Fibroblast of peridontal ligament (primary cell): Measurements from ENCODE around the gene BBLN.

Experiments used
- DNase-seq: peaks from one replicate; pipeline ENCODE4 v3.0.0-alpha.2; 2010; ENCODE audit errors: extremely low read depth

BBLN gene

DNA sequence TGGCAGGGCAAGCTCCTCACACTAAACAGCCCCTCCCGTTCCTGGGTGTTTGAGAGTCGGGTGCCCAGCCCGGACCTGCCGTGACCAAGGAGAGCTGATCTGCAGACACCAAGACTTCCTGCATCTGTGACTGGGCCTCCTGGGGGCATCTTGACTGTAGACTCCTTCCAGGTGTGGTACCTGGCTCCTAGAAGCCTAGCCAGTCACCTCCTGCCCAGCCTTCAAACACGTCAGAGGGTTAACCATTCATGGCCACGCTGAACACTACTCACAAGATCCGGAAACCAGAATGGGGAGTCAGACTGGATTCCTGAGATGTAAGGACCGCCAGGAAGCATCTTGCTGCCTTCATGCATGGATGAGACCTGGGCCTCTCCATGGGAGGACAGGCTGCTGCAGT, 14.5 kb upstream of the BBLN start:
- no peak for DNase-seq

- no peak for DNase-seq
These were observed 14.1 kb upstream of the BBLN start for GRCh38 chr9:128145951-128146351.

DNA sequence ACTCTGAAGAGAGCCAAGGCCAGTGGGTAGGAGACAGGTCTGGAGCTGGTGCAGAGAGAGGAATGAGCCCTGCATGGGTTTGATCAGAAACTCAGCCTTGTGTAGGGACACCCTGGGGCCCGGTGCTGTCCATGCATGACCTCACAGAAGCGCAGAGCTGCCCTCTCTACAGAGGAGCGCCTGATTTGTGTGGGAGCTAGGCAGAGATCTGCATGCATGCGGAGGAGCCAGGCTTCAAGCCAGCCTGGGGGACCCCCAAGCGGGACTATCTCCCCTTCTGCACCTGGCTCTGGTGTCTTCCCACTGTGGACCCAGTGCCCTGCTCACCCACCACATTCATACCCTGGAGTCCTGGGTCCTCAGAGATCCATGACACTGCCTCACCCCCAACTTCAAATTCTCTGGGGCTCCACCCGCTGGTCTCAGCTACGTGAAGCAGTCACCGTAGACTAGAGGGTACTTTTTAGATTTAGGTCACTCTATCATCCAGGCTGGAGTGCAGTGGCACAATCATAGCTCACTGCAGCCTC, 13.4 kb upstream of the BBLN start:
- DNase-seq = no peak

DNA sequence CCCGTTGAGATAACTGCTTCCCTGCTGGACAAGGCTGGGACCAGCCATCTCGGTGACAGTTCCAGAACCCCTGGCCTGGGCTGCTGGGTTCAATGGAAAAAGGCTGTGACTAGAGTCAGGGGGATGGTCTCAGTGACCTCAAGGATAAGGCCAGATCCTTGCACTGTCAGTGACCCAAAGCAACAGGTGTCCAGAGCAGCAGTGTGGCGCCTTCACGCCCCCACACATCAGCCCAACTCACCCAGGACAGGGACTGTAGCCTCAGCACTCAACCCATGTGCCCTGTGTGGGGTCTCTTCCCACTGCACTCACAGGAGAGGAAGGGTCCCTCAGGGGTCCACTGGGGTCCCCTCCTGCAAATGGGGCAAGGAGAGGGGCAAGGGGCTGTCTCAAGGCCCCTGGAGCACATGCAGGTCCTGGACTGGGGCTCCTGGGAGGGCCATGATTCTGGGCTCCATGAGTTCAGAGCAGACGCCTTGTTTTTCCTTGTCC, 11.5 kb upstream of the BBLN start:
- DNase-seq = no peak

DNA sequence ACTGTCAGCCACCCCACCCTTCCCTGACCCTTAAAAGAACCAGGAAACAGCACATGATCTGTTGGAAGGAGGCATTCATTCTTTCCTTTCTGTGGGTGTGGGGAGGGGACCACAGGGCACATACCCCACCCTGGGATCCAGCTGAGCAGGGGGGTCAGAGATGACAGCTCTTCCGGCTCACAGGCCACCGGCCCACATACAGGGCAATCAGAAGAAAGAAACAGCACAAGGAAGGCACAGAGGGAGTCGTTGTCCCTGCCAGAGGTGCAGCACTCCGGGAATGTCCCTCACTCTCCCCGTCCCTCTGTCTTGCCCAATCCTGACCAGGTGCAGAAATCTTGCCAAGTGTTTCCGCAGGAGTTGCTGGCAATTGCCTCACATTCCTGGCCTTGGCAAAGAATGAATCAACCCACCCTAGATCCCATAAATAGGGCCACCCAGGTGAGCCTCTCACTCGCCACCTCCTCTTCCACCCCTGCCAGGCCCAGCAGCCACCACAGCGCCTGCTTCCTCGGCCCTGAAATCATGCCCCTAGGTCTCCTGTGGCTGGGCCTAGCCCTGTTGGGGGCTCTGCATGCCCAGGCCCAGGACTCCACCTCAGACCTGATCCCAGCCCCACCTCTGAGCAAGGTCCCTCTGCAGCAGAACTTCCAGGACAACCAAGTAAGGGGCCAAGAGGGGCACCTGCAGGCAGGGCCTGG, 10.9 kb upstream of the BBLN start, which contains the start of gene LCN2:
Gene LCN2, plus strand, starts transcription at position 453 of the 701 bp plus-strand sequence. Its CDS starts 73 bp downstream, at position 526.
- no peak for DNase-seq

DNA sequence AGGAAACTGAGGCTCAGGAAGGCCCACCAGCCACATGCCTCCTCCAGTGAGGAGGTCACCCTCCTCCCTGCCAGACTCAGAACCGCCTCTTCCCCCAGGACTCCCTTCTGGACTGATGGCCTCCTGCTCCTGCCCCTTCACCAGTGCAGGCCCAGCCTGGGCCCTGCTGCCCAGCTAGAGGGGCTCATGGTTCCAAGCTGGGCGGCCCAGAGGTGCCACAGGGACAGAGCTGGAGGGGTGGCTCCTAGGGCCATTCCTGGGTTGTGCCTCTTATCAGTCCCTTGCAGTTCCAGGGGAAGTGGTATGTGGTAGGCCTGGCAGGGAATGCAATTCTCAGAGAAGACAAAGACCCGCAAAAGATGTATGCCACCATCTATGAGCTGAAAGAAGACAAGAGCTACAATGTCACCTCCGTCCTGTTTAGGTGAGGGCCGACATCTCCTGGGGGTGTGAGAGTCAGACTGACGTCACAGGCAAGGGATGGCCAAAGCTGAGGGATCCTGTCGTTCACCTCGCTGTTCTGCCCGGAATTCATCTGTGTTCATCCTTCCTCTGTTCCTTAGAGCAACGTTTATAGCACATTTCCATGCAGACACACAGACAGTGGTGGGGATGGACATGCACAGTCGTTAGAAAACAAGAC, 10.0 kb upstream of the BBLN start:
- no peak for DNase-seq

DNA sequence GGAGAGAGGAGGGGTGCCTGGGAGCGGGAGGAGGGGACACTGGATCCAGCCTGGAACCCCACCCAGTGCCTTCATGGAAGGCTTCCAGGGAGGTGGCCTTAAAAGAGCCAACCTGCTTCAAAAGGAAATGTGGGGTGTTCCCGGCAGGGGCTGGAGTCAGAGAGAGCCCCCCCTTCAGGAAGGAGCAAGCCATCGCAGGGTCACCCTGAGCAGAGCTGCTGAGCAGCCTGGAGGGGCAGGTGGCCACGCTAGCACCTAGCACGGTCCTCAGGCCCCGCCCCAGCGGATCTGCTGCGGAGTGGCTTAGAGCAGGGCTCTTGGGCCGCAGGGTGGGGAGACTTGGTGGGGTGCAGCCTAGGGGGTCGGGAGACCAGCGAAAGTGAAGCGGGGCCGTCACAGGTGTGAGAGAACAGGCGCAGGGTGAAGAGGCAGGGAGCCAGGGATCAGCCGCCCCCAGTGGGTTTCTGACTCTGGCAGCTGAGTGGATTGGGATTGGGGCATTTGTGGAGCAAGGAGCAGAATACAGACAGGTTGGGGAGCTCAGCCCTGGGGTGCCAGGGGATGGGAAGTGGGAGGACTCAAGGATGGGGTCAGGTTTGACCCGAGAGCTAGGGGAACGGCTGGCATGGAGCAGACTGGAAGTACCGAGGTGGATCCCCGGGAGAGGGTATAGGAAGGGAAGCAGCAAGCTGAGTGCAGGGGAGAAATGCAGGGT, 9.3 kb upstream of the BBLN start:
- no peak for DNase-seq

DNA sequence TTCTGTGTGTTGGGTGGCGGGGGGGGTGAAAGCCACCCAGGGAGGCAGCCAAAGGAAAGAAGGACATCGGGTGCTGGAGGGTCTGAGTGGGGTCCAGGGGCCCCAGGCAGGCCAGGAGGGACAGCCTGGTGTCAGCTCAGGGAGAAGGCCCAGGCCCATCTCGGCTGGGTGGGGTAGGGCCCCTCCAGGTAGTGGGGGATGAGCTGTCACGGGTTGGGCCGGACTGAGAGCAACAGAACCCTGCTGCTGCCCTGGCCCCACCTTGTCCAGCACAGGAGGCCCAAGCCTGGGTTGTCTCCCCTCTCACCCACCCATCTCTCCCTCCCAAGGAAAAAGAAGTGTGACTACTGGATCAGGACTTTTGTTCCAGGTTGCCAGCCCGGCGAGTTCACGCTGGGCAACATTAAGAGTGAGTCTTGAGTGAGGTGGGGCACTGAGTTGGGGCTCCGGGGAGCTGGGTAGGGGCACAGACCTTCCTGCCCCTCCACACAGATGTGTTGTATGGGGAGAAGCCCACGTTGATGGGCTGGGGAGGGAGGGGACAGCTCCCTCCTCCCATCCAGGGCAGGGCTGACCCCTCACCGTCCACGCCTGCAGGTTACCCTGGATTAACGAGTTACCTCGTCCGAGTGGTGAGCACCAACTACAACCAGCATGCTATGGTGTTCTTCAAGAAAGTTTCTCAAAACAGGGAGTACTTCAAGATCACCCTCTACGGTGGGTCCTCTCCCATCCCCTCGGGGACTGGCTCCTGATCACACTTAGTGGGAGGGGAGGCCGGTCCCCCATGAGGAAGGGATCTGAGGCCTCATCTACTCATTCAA, 8.5 kb upstream of the BBLN start:
- DNase-seq = no peak

GRCh38 chr9:128152133-128153059, 7.7 kb upstream of the BBLN start:
- no peak for DNase-seq

DNA sequence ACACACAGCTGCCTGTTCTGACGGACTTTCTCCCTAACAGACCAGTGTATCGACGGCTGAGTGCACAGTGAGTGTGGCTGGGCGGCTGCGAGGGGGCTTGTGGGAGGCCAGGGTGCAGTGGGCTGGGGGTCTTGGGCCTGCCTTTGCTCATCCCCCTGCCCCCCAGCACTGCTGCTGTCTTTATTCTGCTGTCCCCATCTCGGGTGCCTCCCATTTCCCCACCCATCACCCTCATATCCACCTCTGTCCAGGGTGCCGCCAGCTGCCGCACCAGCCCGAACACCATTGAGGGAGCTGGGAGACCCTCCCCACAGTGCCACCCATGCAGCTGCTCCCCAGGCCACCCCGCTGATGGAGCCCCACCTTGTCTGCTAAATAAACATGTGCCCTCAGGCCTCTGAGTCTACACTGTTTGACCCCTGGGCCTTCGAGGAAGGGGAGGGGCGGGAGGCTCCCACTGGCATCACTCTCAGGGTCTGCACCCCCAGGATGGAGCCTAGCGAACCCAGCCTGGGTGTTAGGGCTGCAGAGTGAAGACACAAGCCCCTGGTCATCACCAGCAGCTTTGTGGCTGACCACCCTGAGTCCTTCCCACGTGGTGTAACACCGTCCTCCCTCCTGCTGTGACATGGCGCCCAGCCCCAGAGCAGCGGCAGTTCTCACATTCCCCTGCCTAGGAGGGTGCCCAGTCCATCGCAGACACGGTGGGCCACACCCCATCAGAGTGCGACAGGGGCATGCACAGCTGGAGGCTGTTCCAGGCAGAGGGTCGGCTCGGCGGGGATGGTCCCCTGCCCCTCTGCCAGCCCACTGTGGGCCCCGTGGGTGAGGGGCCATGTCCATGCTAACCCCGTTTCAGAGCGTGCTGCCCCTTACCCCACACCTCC, 6.8 kb upstream of the BBLN start:
- DNase-seq = no peak

DNA sequence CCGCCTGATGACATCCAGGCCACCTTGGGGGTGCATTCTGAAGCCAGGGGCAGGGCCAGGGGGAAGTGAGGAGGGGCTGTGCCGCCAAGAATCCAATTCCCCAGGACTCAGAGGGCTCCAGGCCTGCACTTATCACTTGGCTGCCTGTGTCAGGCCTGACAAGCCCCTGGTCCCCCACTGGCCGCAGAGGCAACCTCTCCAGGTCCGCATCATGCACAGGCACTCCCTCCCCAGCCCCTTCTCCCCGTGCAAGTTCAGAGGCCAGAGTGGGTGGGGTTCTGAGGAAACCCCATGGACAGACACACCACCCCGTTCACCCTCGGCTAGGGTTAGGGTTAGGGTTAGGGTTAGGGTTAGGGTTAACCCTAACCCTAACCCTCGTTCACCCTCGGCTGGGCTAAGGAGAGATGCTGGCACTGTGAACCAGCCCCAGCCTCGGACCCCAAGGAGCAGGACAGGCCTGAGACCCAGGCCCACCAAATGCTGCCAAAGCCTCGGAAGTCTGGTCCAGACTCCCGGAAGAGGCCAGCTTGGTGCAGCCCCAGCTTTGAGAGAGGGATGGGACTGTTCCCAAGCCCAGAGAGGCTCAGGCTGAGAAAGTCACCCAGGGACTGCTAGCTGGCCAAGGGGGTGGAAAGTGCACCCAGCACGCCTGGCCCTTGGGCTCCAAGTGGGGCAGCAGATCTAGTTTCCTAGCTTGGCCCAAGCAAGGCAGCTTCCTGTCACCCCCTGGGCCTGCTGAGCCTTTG, 5.9 kb upstream of the BBLN start:
- DNase-seq = no peak

DNA sequence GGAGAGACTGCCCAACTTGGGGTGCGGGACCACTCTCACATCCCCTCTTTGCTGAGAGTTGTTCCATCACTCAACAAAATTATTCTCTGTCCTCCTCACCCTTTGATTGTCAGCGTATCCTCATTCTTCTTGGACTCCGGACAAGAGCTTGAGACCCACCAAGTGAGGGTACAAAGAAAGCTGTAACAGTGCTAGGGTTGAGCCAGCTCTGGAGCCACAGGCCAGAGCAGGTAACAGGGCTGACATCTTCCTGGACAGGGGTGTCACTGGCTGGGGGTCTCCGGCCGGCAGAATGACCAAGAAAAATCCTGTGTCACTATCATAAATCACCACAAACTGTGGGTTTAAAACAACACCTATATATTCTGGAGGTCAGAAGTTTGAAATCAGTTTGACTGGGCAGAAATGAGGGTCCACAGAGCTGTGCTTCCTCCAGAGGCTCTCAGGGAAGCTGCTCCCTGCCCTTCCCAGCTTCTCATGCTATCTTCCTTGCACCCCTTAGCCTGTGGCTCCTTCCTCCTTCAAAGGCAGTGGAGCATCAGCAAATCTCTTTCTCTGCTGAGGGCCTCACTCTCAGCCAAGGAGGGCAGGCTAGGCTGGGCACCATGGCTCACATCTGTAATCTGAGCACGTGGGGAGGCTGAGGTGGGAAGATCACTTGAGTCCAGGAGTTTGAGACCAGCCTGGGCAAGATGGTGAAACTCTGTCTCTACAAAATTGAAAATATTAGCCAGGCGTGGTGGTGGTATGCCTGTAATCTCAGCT, 4.1 kb upstream of the BBLN start:
- DNase-seq = no peak

DNA sequence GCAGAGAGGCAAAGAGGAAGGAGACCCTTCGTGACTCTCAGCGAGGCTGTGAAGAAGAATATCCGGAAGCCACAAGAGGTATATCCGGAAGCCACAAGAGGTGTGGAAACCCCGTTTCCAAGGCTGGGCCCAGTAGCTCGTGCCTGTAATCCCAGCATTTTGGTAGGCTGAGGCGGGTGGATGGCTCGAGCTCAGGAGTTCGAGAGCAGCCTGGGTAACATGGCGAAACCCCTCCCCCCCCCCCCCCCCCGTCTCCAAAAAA, 612 bp upstream of the BBLN start:
- no peak for DNase-seq

DNA sequence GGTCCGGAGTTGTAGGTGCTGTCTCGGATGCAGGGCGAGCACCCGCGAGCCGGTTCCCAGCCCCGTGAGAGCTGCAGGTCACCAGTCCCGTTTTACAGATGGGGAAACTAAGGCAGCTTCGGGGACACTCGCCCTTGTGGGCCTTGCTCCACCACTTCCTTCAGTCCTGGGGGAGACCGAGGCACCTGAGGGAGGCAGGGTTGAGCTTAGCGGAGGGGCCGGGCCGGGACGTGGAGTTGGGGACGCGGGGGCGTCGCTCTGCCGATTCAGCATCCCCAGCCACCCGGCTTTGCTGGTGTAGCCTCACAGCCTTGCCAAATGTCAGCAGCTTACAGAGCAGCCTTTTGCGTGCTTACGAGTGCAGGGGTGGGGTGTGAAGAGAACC, 530 bp downstream of the BBLN start:
- DNase-seq = no peak

DNA sequence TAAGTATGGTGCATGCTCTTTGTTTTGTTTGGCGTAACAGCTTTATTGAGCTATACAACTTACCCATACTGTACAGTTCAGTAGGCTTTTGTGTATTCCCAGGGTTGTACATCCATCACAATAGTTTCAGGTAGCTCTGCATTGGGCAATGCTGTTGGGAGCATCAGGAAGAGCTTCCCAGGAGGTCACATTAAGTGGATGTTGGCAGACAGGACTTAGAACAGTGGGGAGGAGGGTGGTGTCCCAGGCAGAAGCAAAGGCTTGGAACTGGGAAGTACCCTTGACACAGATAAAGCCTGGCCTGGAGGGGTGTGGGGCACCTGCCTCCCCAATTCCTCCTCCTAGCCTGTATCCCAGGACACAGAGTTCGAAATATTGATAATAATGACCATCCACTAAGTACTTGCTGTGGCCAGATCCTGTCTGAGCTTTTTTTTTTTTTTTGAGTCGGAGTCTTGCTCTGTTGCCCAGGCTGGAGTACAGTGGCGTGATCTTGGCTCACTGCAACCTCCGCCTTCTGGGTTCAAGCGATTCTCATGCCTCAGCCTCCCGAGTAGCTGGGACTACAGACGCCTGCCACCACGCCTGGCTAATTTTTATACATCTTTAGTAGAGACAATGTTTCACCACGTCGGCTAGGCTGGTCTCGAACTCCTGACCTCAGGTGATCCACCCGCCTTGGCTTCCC, 1.3 kb downstream of the BBLN start:
- peak; percentile 8 for DNase-seq

DNA sequence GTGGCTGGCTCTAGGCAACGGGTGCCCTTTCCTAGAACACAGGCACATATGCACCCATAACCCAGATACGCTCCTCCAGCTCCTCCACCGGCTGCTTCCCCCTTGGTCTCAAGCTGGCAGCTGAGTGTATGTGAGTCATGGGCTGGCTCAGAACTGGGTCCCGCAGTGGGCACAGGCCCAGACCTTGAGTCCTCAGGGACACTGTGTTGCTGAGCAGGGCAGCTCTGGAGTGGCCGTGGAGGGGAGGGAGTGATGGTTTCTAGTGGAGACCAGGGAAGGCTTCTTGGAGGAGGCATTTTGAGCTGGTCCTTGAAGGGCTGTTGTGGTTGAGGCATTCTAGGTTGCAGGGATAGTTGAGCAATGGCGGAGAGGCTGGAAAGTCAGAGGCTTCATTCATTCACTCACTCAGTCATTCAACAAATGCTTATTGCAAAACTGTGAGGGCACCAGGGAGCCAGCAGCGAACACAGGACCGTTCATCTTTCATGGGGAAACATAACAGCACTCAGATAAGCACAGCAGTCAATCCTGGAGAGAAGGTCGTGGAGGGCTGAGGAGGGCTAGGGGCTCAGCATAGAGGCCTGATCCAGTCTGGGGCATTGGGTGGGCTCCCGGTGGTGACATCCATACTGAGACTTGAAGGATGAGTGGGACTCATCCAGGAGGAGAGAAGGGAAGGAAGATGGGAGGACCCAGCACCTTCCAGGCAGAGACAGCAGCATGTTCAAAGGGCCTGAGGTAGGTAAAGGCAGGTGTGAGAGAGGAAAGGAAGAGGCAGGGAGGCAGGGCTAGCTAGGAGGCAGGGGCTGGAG, 2.4 kb downstream of the BBLN start:
- peak; percentile 56 for DNase-seq

- no peak for DNase-seq
These were observed 3.0 kb downstream of the BBLN start for GRCh38 chr9:128163027-128163515.
